ENCODE measurements around the gene TFPT. TPM values are rescaled to one million over a fixed set of nuclear protein-coding genes. Genes with fewer than 3 reads are reported as not detected.

TFPT gene
- total and polyA plus RNA-seq, 4 donors, result 2.4 to 5.6 (median 4.2) TPM

DNA sequence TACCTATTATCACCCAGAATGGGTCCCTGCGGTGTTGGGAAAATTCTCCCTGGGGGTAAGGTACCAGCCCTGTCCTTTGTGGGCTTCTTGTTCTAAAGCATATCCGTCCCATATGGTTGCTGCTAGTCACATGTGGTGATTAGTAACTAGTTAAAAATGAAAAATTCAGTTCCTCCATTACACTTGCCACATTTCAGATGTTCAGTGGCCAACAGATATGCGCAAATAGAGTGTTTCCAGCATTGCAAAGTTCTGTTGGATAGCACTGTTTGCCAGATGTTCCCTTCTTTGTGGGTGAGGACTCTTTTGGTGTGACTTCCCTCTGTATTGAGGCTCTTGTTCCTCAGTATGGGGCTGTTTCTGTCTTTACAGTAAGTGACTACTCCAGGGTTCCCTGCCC, 25.9 kb upstream of the TFPT start (continued):
- no peak for TF ChIP-seq JUND (IDR thresholded peaks at IDR 0.05)

DNA sequence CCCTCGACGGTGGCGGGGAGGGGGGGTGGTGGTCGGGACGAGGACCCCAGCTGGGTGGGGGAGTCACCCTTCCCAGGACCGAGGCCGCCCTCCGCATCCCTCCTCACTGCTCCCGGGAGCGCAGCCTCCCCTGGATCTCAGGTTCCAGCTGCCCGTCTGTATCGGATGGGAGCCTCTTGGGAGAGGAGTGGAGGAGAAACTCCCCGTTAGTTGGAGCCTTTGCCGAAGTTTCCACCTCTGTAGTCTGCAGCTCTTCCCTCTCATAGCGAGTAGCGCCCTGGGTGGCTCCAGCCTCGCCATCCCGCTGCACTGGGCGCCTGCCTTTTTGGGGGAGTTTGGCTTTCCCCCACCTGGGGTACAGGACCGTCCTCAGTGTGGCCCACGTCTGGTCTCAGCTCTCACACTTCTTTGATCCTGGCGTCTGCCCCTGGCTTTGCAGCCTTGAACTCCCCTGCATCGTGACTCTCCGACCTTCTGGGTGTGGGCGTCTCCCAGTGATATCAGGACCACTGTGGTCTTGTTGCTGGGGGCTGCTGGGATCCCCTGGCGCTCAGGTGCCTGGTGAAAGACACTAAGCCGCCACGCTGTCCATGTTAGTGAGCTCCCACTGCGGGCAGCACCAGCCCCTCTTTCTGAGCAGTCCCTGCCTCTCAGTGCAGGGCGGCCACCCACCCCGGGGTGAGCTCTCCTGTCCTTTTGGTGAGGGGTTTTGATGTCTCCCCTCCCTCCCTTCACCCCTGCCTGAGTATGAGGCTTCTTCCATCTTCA, 23.2 kb upstream of the TFPT start:
- TF ChIP-seq, protein P1, sequence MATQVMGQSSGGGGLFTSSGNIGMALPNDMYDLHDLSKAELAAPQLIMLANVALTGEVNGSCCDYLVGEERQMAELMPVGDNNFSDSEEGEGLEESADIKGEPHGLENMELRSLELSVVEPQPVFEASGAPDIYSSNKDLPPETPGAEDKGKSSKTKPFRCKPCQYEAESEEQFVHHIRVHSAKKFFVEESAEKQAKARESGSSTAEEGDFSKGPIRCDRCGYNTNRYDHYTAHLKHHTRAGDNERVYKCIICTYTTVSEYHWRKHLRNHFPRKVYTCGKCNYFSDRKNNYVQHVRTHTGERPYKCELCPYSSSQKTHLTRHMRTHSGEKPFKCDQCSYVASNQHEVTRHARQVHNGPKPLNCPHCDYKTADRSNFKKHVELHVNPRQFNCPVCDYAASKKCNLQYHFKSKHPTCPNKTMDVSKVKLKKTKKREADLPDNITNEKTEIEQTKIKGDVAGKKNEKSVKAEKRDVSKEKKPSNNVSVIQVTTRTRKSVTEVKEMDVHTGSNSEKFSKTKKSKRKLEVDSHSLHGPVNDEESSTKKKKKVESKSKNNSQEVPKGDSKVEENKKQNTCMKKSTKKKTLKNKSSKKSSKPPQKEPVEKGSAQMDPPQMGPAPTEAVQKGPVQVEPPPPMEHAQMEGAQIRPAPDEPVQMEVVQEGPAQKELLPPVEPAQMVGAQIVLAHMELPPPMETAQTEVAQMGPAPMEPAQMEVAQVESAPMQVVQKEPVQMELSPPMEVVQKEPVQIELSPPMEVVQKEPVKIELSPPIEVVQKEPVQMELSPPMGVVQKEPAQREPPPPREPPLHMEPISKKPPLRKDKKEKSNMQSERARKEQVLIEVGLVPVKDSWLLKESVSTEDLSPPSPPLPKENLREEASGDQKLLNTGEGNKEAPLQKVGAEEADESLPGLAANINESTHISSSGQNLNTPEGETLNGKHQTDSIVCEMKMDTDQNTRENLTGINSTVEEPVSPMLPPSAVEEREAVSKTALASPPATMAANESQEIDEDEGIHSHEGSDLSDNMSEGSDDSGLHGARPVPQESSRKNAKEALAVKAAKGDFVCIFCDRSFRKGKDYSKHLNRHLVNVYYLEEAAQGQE (IDR thresholded peaks at IDR 0.05), result no peak
- TF ChIP-seq, protein P2, sequence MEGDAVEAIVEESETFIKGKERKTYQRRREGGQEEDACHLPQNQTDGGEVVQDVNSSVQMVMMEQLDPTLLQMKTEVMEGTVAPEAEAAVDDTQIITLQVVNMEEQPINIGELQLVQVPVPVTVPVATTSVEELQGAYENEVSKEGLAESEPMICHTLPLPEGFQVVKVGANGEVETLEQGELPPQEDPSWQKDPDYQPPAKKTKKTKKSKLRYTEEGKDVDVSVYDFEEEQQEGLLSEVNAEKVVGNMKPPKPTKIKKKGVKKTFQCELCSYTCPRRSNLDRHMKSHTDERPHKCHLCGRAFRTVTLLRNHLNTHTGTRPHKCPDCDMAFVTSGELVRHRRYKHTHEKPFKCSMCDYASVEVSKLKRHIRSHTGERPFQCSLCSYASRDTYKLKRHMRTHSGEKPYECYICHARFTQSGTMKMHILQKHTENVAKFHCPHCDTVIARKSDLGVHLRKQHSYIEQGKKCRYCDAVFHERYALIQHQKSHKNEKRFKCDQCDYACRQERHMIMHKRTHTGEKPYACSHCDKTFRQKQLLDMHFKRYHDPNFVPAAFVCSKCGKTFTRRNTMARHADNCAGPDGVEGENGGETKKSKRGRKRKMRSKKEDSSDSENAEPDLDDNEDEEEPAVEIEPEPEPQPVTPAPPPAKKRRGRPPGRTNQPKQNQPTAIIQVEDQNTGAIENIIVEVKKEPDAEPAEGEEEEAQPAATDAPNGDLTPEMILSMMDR (IDR thresholded peaks at IDR 0.05; ENCODE audit: low read depth, low read length, missing input control), result no peak
- TF ChIP-seq FOXA2 (IDR thresholded peaks at IDR 0.05) (no peak), HNF4A (conservative IDR thresholded peaks at IDR 0.05) (no peak), HNF4G (IDR thresholded peaks at IDR 0.05) (no peak), JUND (IDR thresholded peaks at IDR 0.05) (no peak), RXRA (IDR thresholded peaks at IDR 0.05) (no peak), EGR1 (IDR thresholded peaks at IDR 0.05; ENCODE audit: low read depth in 2 of 2) (no peak), FOXA1 (IDR thresholded peaks at IDR 0.05) (no peak), GABPA (IDR thresholded peaks at IDR 0.05 in 1 of 2, conservative IDR thresholded peaks at IDR 0.05 in 1 of 2) (no peak), SP1 (IDR thresholded peaks at IDR 0.05) (no peak), NR2F2 (IDR thresholded peaks at IDR 0.05) (no peak), TAF1 (conservative IDR thresholded peaks at IDR 0.05) (no peak)
- TF ChIP-seq, protein P3, sequence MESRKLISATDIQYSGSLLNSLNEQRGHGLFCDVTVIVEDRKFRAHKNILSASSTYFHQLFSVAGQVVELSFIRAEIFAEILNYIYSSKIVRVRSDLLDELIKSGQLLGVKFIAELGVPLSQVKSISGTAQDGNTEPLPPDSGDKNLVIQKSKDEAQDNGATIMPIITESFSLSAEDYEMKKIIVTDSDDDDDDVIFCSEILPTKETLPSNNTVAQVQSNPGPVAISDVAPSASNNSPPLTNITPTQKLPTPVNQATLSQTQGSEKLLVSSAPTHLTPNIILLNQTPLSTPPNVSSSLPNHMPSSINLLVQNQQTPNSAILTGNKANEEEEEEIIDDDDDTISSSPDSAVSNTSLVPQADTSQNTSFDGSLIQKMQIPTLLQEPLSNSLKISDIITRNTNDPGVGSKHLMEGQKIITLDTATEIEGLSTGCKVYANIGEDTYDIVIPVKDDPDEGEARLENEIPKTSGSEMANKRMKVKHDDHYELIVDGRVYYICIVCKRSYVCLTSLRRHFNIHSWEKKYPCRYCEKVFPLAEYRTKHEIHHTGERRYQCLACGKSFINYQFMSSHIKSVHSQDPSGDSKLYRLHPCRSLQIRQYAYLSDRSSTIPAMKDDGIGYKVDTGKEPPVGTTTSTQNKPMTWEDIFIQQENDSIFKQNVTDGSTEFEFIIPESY (IDR thresholded peaks at IDR 0.05), result no peak
- TF ChIP-seq, protein P4, sequence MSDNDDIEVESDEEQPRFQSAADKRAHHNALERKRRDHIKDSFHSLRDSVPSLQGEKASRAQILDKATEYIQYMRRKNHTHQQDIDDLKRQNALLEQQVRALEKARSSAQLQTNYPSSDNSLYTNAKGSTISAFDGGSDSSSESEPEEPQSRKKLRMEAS (IDR thresholded peaks at IDR 0.05), result no peak
- 32% methylated on average over 31 of the region's 31 CpGs for WGBS
- H3K27ac ChIP-seq (ENCODE audit: low read depth in 1 of 2, low read length in 2 of 2), result no peak overlapping the region
- peaks cover 3 to 35% (median 31%) of the 10 kb centered on the region in 4 donors for H3K4me1 ChIP-seq (ENCODE audit: control insufficient read depth in 4 of 4, insufficient read depth in 4 of 4, low read length in 3 of 4)
- H3K27me3 ChIP-seq (ENCODE audit: control insufficient read depth in 4 of 4, insufficient read depth in 4 of 4, low read length in 3 of 4), result no peaks in the 10 kb centered on the region
- no peak overlapping the region for H3K9ac ChIP-seq (ENCODE audit: low read depth in 1 of 2, low read length in 2 of 2)
- peak overlapping the region; percentile 61 to 88 (median 79) for H3K4me3 ChIP-seq (ENCODE audit: low read depth in 1 of 3, low read length in 3 of 3)
- H3K9me3 ChIP-seq (ENCODE audit: control insufficient read depth in 4 of 4, low read length in 3 of 4), result no peaks in the 10 kb centered on the region
- peaks cover 0 to 17% (median 16%) of the 10 kb centered on the region in 4 donors for H3K36me3 ChIP-seq (ENCODE audit: control insufficient read depth in 4 of 4, insufficient read depth in 3 of 4, low read depth in 1 of 4, low read length in 3 of 4)
- DNase-seq (ENCODE audit: low spot score), result no peak
